ENCODE measurements around the gene LIN7B. TPM values are rescaled to one million over a fixed set of nuclear protein-coding genes. Genes with fewer than 3 reads are reported as not detected.
"Not testable (repeated sequence)": the region's sequence is repeated elsewhere in the genome, so short reads cannot be mapped to it uniquely, and the experiment has no call there.

The LIN7B gene
- total RNA-seq, 1 experiment from 2014 or later = 4.2 TPM

GRCh38 chr19:49074869-49075268, 39.3 kb upstream of the LIN7B start:
- H3T11ph ChIP-seq (ENCODE audit: low read length); H3K27ac ChIP-seq (ENCODE audit: insufficient read length, low read depth, low read length); H2BK15ac ChIP-seq (ENCODE audit: low read depth, low read length); H3K4me1 ChIP-seq (ENCODE audit: insufficient read depth, low read length); H3K18ac ChIP-seq (ENCODE audit: insufficient read length, low read depth, low read length); H4K5ac ChIP-seq (ENCODE audit: insufficient read length, low read depth, low read length); H2BK5ac ChIP-seq (ENCODE audit: insufficient read length, low read length); H3K56ac ChIP-seq (ENCODE audit: insufficient read length, low read depth, low read length); H4K20me1 ChIP-seq (ENCODE audit: control insufficient read depth, insufficient read depth, insufficient read length); H3K27ac Mint-ChIP-seq; H3K4me3 Mint-ChIP-seq; H3K36me3 Mint-ChIP-seq (ENCODE audit: insufficient read depth in 1 of 3, low read depth in 3 of 3); H3K4me2 ChIP-seq (ENCODE audit: insufficient read depth, insufficient read length, low read length); H2BK12ac ChIP-seq (ENCODE audit: insufficient read length, low read depth, low read length); H4K8ac ChIP-seq (replicated peaks; ENCODE audit: insufficient read length, low read depth, low read length); H3K9me3 ChIP-seq (ENCODE audit: control insufficient read depth, low read depth, low read length); H2BK20ac ChIP-seq (ENCODE audit: low read depth, low read length, poor library complexity, severe bottlenecking); H3K79me1 ChIP-seq (ENCODE audit: insufficient read depth, low read depth, low read length, poor library complexity, severe bottlenecking); H2AFZ ChIP-seq (ENCODE audit: low read length); H3K23me2 ChIP-seq (ENCODE audit: insufficient read length, low read depth, low read length, poor library complexity, severe bottlenecking); H3K9me3 Mint-ChIP-seq; H3K4ac ChIP-seq (ENCODE audit: low read depth, low read length); H3K9ac ChIP-seq (ENCODE audit: extremely low read depth, insufficient read length, low read length); H2BK120ac ChIP-seq (ENCODE audit: low read depth, low read length, poor library complexity, severe bottlenecking); H2AK5ac ChIP-seq (ENCODE audit: insufficient read length, low read length); H3K14ac ChIP-seq (ENCODE audit: insufficient read depth, low read length); H3K79me2 ChIP-seq (ENCODE audit: insufficient read depth, low read length); H3K23ac ChIP-seq (ENCODE audit: insufficient read length, low read depth, low read length); H4K91ac ChIP-seq (ENCODE audit: insufficient read length, low read depth, low read length): not testable (repeated sequence)
- peaks cover 26% of the 10 kb centered on the region for H3K27me3 ChIP-seq (ENCODE audit: insufficient read depth, low read length)
- Mint-ChIP-seq H3K4me1 (peaks cover 4 to 20% of the 10 kb centered on the region in 2 experiments; a peak in 3 of 4 replicates), H3K27me3 (ENCODE audit: low read depth) (peaks cover 68% of the 10 kb centered on the region)
- DNase-seq = peak; percentile 57
- TF ChIP-seq CTCF (conservative IDR thresholded peaks at IDR 0.05) = peak; percentile 75
- WGBS (ENCODE audit: extremely low coverage, insufficient read length, low lambda C conversion rate) = no CpG with 5 or more reads among the region's 9 CpGs

Measured in H9 (cell line).